WI38 (cell line): ENCODE results near the gene MYO7A.

Source experiments
- H3K4me3 ChIP-seq: 2 replicates; pipeline ENCODE4 v1.5.1; 2011; ENCODE audit warnings: low read depth, mild to moderate bottlenecking, control low read depth, low read length
- CTCF ChIP-seq: IDR thresholded peaks from 2 replicates; pipeline ENCODE4 v1.5.1; 2012; ENCODE audit warnings: low read depth, mild to moderate bottlenecking, control low read depth, low read length

The MYO7A gene

GRCh38 chr11:77159937-77160495 lies 32.0 kb downstream of the MYO7A start:
- no peak for TF ChIP-seq CTCF
- no peak overlapping the region for H3K4me3 ChIP-seq

- H3K4me3 ChIP-seq: no peak overlapping the region
- TF ChIP-seq CTCF: no peak
Observed at GRCh38 chr11:77163271-77163670, 35.2 kb downstream of the MYO7A start.

GRCh38 chr11:77165066-77165465 lies 37.0 kb downstream of the MYO7A start:
- no peak for TF ChIP-seq CTCF
- no peak overlapping the region for H3K4me3 ChIP-seq

GRCh38 chr11:77166021-77166420 lies 38.0 kb downstream of the MYO7A start:
- TF ChIP-seq CTCF: no peak

GRCh38 chr11:77167111-77167626 lies 39.1 kb downstream of the MYO7A start:
- TF ChIP-seq CTCF: no peak
- no peak overlapping the region for H3K4me3 ChIP-seq

More at GRCh38 chr11:77166021-77166420, 38.0 kb downstream of the MYO7A start:
- H3K4me3 ChIP-seq: no peak overlapping the region

GRCh38 chr11:77167791-77168190 lies 39.7 kb downstream of the MYO7A start:
- TF ChIP-seq CTCF: no peak

GRCh38 chr11:77170107-77170506 lies 42.1 kb downstream of the MYO7A start:
- no peak for TF ChIP-seq CTCF
- no peak overlapping the region for H3K4me3 ChIP-seq

More at GRCh38 chr11:77167791-77168190, 39.7 kb downstream of the MYO7A start:
- H3K4me3 ChIP-seq: no peak overlapping the region
